GM23338 (cell line): ENCODE measurements around the gene VPS4A. TPM values are rescaled to one million over a fixed set of nuclear protein-coding genes. Genes with fewer than 3 reads are reported as not detected.

Experiments
- ATAC-seq: fragments of 200-7000 bp; cut with Tn5 transposase; 3 replicates; pipeline ENCODE4 v1.9.1; 2020
- DNase-seq: peaks from one replicate; pipeline ENCODE4 v3.0.0-alpha.2; 2015; ENCODE audit warnings: low spot score
- H2AFZ ChIP-seq: fragments of 200-600 bp; sonication (generic); 2 replicates; pipeline ENCODE4 v1.8.0; 2016; ENCODE audit warnings: antibody characterized with exemption, mild to moderate bottlenecking, moderate library complexity
- H3F3A ChIP-seq: fragments of 200-600 bp; sonication (generic); replicated peaks from 2 replicates; pipeline ENCODE4 v1.8.0; 2017; ENCODE audit warnings: antibody characterized with exemption, mixed run types, low read depth
- H3K27ac ChIP-seq: fragments of 200-600 bp; sonication (generic); 2 replicates; pipeline ENCODE4 v1.6.1; 2016; ENCODE audit warnings: low read depth
- H3K27me3 ChIP-seq: fragments of 200-600 bp; sonication (generic); 2 replicates; pipeline ENCODE4 v1.8.0; 2016; ENCODE audit warnings: mild to moderate bottlenecking, mixed run types, moderate library complexity; ENCODE audit not compliant: insufficient read depth
- H3K36me3 ChIP-seq: fragments of 200-600 bp; sonication (generic); 2 replicates; pipeline ENCODE4 v1.8.0; 2016; ENCODE audit warnings: mild to moderate bottlenecking; ENCODE audit not compliant: insufficient read depth
- H3K4me1 ChIP-seq: fragments of 200-600 bp; sonication (generic); 2 replicates; pipeline ENCODE4 v1.8.0; 2016; ENCODE audit warnings: mild to moderate bottlenecking, moderate library complexity; ENCODE audit not compliant: insufficient read depth
- H3K4me2 ChIP-seq: fragments of 200-600 bp; sonication (generic); 2 replicates; pipeline ENCODE4 v1.7.1; 2017; ENCODE audit warnings: mixed run types
- H3K4me3 ChIP-seq: fragments of 200-600 bp; sonication (generic); 2 replicates; pipeline ENCODE4 v1.6.1; 2016; ENCODE audit warnings: mixed run types
- H3K79me2 ChIP-seq: fragments of 200-600 bp; sonication (generic); replicated peaks from 2 replicates; pipeline ENCODE4 v1.8.0; 2017; ENCODE audit warnings: mild to moderate bottlenecking; ENCODE audit not compliant: insufficient read depth
- H3K9me2 ChIP-seq: fragments of 200-600 bp; sonication (generic); 2 replicates; pipeline ENCODE4 v1.8.0; 2017; ENCODE audit not compliant: insufficient read depth
- H4K20me1 ChIP-seq: fragments of 200-600 bp; sonication (generic); replicated peaks from 2 replicates; pipeline ENCODE4 v1.8.0; 2017; ENCODE audit warnings: mild to moderate bottlenecking; ENCODE audit not compliant: insufficient read depth
- H3K27ac Mint-ChIP-seq: 2 replicates; pipeline ENCODE4 v1.8.0; 2020; ENCODE audit warnings: inconsistent platforms, mild to moderate bottlenecking, moderate library complexity, mixed read lengths
- H3K27me3 Mint-ChIP-seq: 3 replicates; pipeline ENCODE4 v1.8.0; 2022; ENCODE audit warnings: low read depth, mild to moderate bottlenecking, moderate library complexity, mixed read lengths, inconsistent platforms; ENCODE audit not compliant: insufficient read depth, poor library complexity
- H3K36me3 Mint-ChIP-seq: 3 replicates; pipeline ENCODE4 v1.8.0; 2021; ENCODE audit warnings: low read depth, mild to moderate bottlenecking, inconsistent platforms, moderate library complexity, mixed read lengths
- H3K4me1 Mint-ChIP-seq: 3 replicates; pipeline ENCODE4 v1.8.0; 2020; ENCODE audit warnings: mild to moderate bottlenecking, inconsistent platforms, mixed read lengths
- H3K4me3 Mint-ChIP-seq: 3 replicates; pipeline ENCODE4 v1.8.0; 2021; ENCODE audit warnings: moderate library complexity, mild to moderate bottlenecking, inconsistent platforms, mixed read lengths
- H3K9me3 Mint-ChIP-seq: 3 replicates; pipeline ENCODE4 v1.8.0; 2020; ENCODE audit warnings: moderate library complexity, mild to moderate bottlenecking, inconsistent platforms, mixed read lengths
- CREB1 ChIP-seq: fragments of 250-450 bp; sonication (Bioruptor Pico); IDR thresholded peaks from 2 replicates; pipeline ENCODE4 v1.5.0; 2020; ENCODE audit warnings: low read depth, mild to moderate bottlenecking, moderate library complexity
- CTCF ChIP-seq, 2 experiments: fragments of 200-600 bp in 1 of 2; sonication (generic) in 1 of 2; conservative IDR thresholded peaks; 2 replicates each; pipeline versions ENCODE4 v1.5.1 to v1.6.1; 2016 to 2017; ENCODE audit warnings: antibody characterized with exemption in 2 of 2, low read depth in 2 of 2, mild to moderate bottlenecking in 2 of 2, moderate library complexity in 1 of 2
- ETS1 ChIP-seq: IDR thresholded peaks from 2 replicates; pipeline ENCODE4 v1.6.1; 2016; ENCODE audit warnings: antibody characterized with exemption
- EZH2phosphoT487 ChIP-seq: fragments of 200-600 bp; sonication (generic); IDR thresholded peaks from one replicate; pipeline ENCODE4 v1.8.1; 2018; ENCODE audit warnings: antibody characterized with exemption; ENCODE audit not compliant: unreplicated experiment
- POLR2AphosphoS5 ChIP-seq: IDR thresholded peaks from 2 replicates; pipeline ENCODE4 v1.6.1; 2016; ENCODE audit warnings: antibody characterized with exemption, low read depth
- REST ChIP-seq: IDR thresholded peaks from one replicate; pipeline ENCODE4 v1.6.1; 2018; ENCODE audit warnings: antibody characterized with exemption; ENCODE audit not compliant: unreplicated experiment
- STAT1 ChIP-seq: IDR thresholded peaks from one replicate; pipeline ENCODE4 v1.6.1; 2016; ENCODE audit warnings: antibody characterized with exemption; ENCODE audit not compliant: unreplicated experiment
- ZNF114 ChIP-seq: fragments of 250-450 bp; sonication (Bioruptor Pico); IDR thresholded peaks from 2 replicates; pipeline ENCODE4 v1.5.0; 2020; ENCODE audit warnings: mild to moderate bottlenecking, moderate library complexity
- polyA plus RNA-seq: library from polyadenylated mRNA; unstranded; fragments of >200 nt; fragmentation: Nextera tagmentation; extraction: Ambion mirVana; gene quantifications from 2 replicates; pipeline ENCODE4 v1.2.1, GENCODE V29; 2016
- total RNA-seq: library from RNA; depleted of rRNA; stranded (reverse); fragments of >200 nt; shearing (Covaris generic); gene quantifications from 2 replicates; pipeline ENCODE4 v1.2.3, GENCODE V29; 2014
- TF ChIP-seq, protein P1 (sequence below): fragments of 250-450 bp; sonication (Bioruptor Pico); IDR thresholded peaks from 2 replicates; pipeline ENCODE4 v1.5.0; 2020; ENCODE audit warnings: mild to moderate bottlenecking, moderate library complexity

The VPS4A gene
- total and polyA plus RNA-seq, 2 experiments from 2014 or later: 29.1 to 32.7 TPM

DNA sequence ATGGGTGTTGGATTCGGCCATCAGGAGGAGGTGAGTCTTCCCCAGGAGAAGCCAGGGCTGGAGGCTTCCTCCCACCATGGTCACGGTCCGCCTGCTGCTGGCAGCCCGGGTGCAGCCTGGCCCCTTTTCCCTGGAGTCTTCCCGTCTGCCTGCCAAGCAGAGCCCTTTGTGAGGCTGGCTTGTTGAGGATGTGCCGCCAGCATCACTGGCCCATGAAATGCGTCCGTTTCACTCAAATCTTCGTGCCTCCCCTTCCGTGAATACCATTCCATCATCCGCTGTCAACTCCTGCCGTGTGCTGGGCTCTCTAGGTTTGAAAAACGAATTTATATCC is 9.6 kb downstream of the VPS4A start:
- peaks cover 4% of the 10 kb centered on the region for H3K36me3 ChIP-seq
- peaks cover 13% of the 10 kb centered on the region for H3K79me2 ChIP-seq
- H3K4me1 ChIP-seq: no peaks in the 10 kb centered on the region
- no peaks in the 10 kb centered on the region for H3K9me3 Mint-ChIP-seq
- TF ChIP-seq REST (no peak), STAT1 (no peak), ZNF114 (no peak), ETS1 (no peak), EZH2phosphoT487 (no peak), CTCF (conservative IDR thresholded peaks at IDR 0.05; ENCODE audit: low read depth in 2 of 2) (no peak), POLR2AphosphoS5 (no peak), CREB1 (CRISPR knock-in tag) (no peak)
- TF ChIP-seq, protein P1, sequence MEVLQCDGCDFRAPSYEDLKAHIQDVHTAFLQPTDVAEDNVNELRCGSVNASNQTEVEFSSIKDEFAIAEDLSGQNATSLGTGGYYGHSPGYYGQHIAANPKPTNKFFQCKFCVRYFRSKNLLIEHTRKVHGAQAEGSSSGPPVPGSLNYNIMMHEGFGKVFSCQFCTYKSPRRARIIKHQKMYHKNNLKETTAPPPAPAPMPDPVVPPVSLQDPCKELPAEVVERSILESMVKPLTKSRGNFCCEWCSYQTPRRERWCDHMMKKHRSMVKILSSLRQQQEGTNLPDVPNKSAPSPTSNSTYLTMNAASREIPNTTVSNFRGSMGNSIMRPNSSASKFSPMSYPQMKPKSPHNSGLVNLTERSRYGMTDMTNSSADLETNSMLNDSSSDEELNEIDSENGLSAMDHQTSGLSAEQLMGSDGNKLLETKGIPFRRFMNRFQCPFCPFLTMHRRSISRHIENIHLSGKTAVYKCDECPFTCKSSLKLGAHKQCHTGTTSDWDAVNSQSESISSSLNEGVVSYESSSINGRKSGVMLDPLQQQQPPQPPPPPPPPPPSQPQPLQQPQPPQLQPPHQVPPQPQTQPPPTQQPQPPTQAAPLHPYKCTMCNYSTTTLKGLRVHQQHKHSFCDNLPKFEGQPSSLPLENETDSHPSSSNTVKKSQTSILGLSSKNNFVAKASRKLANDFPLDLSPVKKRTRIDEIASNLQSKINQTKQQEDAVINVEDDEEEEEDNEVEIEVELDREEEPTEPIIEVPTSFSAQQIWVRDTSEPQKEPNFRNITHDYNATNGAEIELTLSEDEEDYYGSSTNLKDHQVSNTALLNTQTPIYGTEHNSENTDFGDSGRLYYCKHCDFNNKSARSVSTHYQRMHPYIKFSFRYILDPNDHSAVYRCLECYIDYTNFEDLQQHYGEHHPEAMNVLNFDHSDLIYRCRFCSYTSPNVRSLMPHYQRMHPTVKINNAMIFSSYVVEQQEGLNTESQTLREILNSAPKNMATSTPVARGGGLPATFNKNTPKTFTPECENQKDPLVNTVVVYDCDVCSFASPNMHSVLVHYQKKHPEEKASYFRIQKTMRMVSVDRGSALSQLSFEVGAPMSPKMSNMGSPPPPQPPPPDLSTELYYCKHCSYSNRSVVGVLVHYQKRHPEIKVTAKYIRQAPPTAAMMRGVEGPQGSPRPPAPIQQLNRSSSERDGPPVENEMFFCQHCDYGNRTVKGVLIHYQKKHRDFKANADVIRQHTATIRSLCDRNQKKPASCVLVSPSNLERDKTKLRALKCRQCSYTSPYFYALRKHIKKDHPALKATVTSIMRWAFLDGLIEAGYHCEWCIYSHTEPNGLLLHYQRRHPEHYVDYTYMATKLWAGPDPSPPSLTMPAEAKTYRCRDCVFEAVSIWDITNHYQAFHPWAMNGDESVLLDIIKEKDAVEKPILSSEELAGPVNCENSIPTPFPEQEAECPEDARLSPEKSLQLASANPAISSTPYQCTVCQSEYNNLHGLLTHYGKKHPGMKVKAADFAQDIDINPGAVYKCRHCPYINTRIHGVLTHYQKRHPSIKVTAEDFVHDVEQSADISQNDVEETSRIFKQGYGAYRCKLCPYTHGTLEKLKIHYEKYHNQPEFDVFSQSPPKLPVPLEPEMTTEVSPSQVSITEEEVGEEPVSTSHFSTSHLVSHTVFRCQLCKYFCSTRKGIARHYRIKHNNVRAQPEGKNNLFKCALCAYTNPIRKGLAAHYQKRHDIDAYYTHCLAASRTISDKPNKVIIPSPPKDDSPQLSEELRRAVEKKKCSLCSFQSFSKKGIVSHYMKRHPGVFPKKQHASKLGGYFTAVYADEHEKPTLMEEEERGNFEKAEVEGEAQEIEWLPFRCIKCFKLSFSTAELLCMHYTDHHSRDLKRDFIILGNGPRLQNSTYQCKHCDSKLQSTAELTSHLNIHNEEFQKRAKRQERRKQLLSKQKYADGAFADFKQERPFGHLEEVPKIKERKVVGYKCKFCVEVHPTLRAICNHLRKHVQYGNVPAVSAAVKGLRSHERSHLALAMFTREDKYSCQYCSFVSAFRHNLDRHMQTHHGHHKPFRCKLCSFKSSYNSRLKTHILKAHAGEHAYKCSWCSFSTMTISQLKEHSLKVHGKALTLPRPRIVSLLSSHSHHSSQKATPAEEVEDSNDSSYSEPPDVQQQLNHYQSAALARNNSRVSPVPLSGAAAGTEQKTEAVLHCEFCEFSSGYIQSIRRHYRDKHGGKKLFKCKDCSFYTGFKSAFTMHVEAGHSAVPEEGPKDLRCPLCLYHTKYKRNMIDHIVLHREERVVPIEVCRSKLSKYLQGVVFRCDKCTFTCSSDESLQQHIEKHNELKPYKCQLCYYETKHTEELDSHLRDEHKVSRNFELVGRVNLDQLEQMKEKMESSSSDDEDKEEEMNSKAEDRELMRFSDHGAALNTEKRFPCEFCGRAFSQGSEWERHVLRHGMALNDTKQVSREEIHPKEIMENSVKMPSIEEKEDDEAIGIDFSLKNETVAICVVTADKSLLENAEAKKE (CRISPR knock-in tag): no peak
- no peak overlapping the region for H3K4me3 ChIP-seq
- no peak overlapping the region for H3K4me2 ChIP-seq
- no peaks in the 10 kb centered on the region; the same call in 2 of the 3 replicates for H3K4me1 Mint-ChIP-seq
- H3K27ac Mint-ChIP-seq: no peak overlapping the region
- H3K27me3 Mint-ChIP-seq: peaks cover 14% of the 10 kb centered on the region
- no peak overlapping the region for H3K4me3 Mint-ChIP-seq
- no peak overlapping the region for H3K27ac ChIP-seq
- H3K36me3 Mint-ChIP-seq: peaks cover 86% of the 10 kb centered on the region
- no peaks in the 10 kb centered on the region for H3K9me2 ChIP-seq
- ATAC-seq (no peak), DNase-seq (no peak)
- peaks cover 20% of the 10 kb centered on the region for H4K20me1 ChIP-seq
- H3F3A ChIP-seq: peaks cover 7% of the 10 kb centered on the region; the same call in 1 of the 2 replicates
- H2AFZ ChIP-seq: no peak overlapping the region
- no peaks in the 10 kb centered on the region for H3K27me3 ChIP-seq
